Measurements from ENCODE around the gene GLI3.

The GLI3 gene

GRCh38 chr7:42083284-42083683, 153.7 kb downstream of the GLI3 start:
- TF ChIP-seq, protein P1, sequence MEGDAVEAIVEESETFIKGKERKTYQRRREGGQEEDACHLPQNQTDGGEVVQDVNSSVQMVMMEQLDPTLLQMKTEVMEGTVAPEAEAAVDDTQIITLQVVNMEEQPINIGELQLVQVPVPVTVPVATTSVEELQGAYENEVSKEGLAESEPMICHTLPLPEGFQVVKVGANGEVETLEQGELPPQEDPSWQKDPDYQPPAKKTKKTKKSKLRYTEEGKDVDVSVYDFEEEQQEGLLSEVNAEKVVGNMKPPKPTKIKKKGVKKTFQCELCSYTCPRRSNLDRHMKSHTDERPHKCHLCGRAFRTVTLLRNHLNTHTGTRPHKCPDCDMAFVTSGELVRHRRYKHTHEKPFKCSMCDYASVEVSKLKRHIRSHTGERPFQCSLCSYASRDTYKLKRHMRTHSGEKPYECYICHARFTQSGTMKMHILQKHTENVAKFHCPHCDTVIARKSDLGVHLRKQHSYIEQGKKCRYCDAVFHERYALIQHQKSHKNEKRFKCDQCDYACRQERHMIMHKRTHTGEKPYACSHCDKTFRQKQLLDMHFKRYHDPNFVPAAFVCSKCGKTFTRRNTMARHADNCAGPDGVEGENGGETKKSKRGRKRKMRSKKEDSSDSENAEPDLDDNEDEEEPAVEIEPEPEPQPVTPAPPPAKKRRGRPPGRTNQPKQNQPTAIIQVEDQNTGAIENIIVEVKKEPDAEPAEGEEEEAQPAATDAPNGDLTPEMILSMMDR (IDR thresholded peaks at IDR 0.05; ENCODE audit: borderline replicate concordance, extremely low read depth, low read length, poor library complexity, severe bottlenecking) = no peak
- no peak for TF ChIP-seq EZH2 (IDR thresholded peaks at IDR 0.05; ENCODE audit: borderline replicate concordance, low read depth, low read length, severe bottlenecking)
- DNase-seq (no peak), ATAC-seq (ENCODE audit: insufficient read depth, low read depth) (no peak)
- H2AFZ ChIP-seq (ENCODE audit: low read depth, low read length) = no peak overlapping the region
- H3K4me2 ChIP-seq (ENCODE audit: insufficient read depth, low read length) = no peak overlapping the region
- H3K79me2 ChIP-seq (ENCODE audit: insufficient read depth, low read length) = no peaks in the 10 kb centered on the region
- H3K9me3 ChIP-seq (ENCODE audit: insufficient read depth, low read length, severe bottlenecking) = no peaks in the 10 kb centered on the region
- H3K36me3 ChIP-seq (ENCODE audit: insufficient read depth, low read length) = no peaks in the 10 kb centered on the region
- no peaks in the 10 kb centered on the region for H3K4me1 ChIP-seq (ENCODE audit: insufficient read depth, low read length)
- H3K4me3 ChIP-seq (ENCODE audit: low read depth in 1 of 2, low read length in 2 of 2) = no peak overlapping the region
- no peak overlapping the region for H3K27ac ChIP-seq (ENCODE audit: low read length)
- peaks cover 9% of the 10 kb centered on the region; the same call in 1 of the 2 replicates for H4K20me1 ChIP-seq (ENCODE audit: insufficient read depth, low read length)
- H3K27me3 ChIP-seq (ENCODE audit: insufficient read depth, low read length, poor library complexity) = no peaks in the 10 kb centered on the region
- H3K9ac ChIP-seq (ENCODE audit: low read depth, low read length) = no peak overlapping the region

DNA sequence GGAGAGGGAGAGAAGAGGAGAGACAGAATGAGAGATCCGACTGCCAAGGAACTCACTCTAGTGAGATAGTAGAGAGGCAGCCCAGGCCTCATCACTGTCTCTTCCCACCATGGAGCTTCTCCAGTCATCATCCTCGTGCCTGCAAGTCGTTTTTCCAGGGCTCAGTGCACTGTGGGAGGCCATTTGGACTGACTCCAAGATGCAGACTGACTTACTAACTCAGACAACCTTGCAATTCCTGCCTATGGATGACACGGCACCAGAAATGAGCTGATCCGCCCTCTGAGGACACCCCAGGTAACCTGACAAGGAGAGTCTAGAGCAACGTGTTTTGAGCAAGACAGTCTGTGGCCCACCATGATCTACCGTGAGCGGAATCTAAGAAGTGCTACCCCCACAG, 154.9 kb downstream of the GLI3 start:
- Histone ChIP-seq H3K36me3 (ENCODE audit: insufficient read depth, low read length) (no peaks in the 10 kb centered on the region), H2AFZ (ENCODE audit: low read depth, low read length) (no peak overlapping the region), H3K4me3 (ENCODE audit: low read depth in 1 of 2, low read length in 2 of 2) (no peak overlapping the region), H3K27me3 (ENCODE audit: insufficient read depth, low read length, poor library complexity) (no peaks in the 10 kb centered on the region), H3K4me2 (ENCODE audit: insufficient read depth, low read length) (no peak overlapping the region), H3K9me3 (ENCODE audit: insufficient read depth, low read length, severe bottlenecking) (no peaks in the 10 kb centered on the region), H3K27ac (ENCODE audit: low read length) (no peak overlapping the region), H3K4me1 (ENCODE audit: insufficient read depth, low read length) (no peaks in the 10 kb centered on the region), H3K79me2 (ENCODE audit: insufficient read depth, low read length) (no peaks in the 10 kb centered on the region), H3K9ac (ENCODE audit: low read depth, low read length) (no peak overlapping the region), H4K20me1 (ENCODE audit: insufficient read depth, low read length) (peaks cover 6% of the 10 kb centered on the region; the same call in 1 of the 2 replicates)
- ATAC-seq (ENCODE audit: insufficient read depth, low read depth) = no peak
- no peak for DNase-seq
- TF ChIP-seq, protein P1 (IDR thresholded peaks at IDR 0.05; ENCODE audit: borderline replicate concordance, extremely low read depth, low read length, poor library complexity, severe bottlenecking) = no peak
- TF ChIP-seq EZH2 (IDR thresholded peaks at IDR 0.05; ENCODE audit: borderline replicate concordance, low read depth, low read length, severe bottlenecking) = no peak

GRCh38 chr7:42081671-42082070, 155.3 kb downstream of the GLI3 start:
- Histone ChIP-seq H3K79me2 (ENCODE audit: insufficient read depth, low read length) (no peaks in the 10 kb centered on the region), H4K20me1 (ENCODE audit: insufficient read depth, low read length) (peaks cover 1% of the 10 kb centered on the region; the same call in 1 of the 2 replicates), H3K9me3 (ENCODE audit: insufficient read depth, low read length, severe bottlenecking) (no peaks in the 10 kb centered on the region), H3K27me3 (ENCODE audit: insufficient read depth, low read length, poor library complexity) (no peaks in the 10 kb centered on the region), H3K4me3 (ENCODE audit: low read depth in 1 of 2, low read length in 2 of 2) (no peak overlapping the region), H3K4me2 (ENCODE audit: insufficient read depth, low read length) (no peak overlapping the region), H3K36me3 (ENCODE audit: insufficient read depth, low read length) (no peaks in the 10 kb centered on the region), H2AFZ (ENCODE audit: low read depth, low read length) (no peak overlapping the region), H3K27ac (ENCODE audit: low read length) (no peak overlapping the region), H3K9ac (ENCODE audit: low read depth, low read length) (no peak overlapping the region), H3K4me1 (ENCODE audit: insufficient read depth, low read length) (no peaks in the 10 kb centered on the region)
- TF ChIP-seq, protein P1 (IDR thresholded peaks at IDR 0.05; ENCODE audit: borderline replicate concordance, extremely low read depth, low read length, poor library complexity, severe bottlenecking) = no peak
- DNase-seq = no peak
- ATAC-seq (ENCODE audit: insufficient read depth, low read depth) = no peak

All from DND-41 (cell line).